HG02840 (cell line): ENCODE results near the gene ANAPC10.
"Not testable (repeated sequence)": the region's sequence is repeated elsewhere in the genome, so short reads cannot be mapped to it uniquely, and the experiment has no call there.

Source experiments
- ATAC-seq: cut with Tn5 transposase; IDR thresholded peaks from one replicate; pipeline ENCODE4 v1.9.1; 2021; ENCODE audit warnings: mild to moderate bottlenecking, moderate library complexity, moderate number of reproducible peaks; ENCODE audit not compliant: unreplicated experiment, low FRiP score

ANAPC10 gene

GRCh38 chr4:145097821-145098674 lies at the start of gene ANAPC10, which contains the start of gene ABCE1:
Gene ANAPC10, minus strand, starts transcription at chr4:145098196. Its CDS starts 2,097 bp downstream, at chr4:145096099.
Gene ABCE1, plus strand, starts transcription at chr4:145098311. Its CDS starts 6,102 bp downstream, at chr4:145104413.
- peak; percentile 84 for ATAC-seq

- not testable (repeated sequence) for ATAC-seq
These were observed 38.2 kb upstream of the ANAPC10 start for GRCh38 chr4:145136219-145136618.

- ATAC-seq = peak; percentile 83
These were observed 34.6 kb upstream of the ANAPC10 start for GRCh38 chr4:145132511-145133098.

- no peak for ATAC-seq
These were observed 33.9 kb upstream of the ANAPC10 start for GRCh38 chr4:145131848-145132247.

- no peak for ATAC-seq
These were observed 32.9 kb upstream of the ANAPC10 start for GRCh38 chr4:145130788-145131399.

- no peak for ATAC-seq
These were observed 32.1 kb upstream of the ANAPC10 start for GRCh38 chr4:145130130-145130529.

GRCh38 chr4:145125396-145125795 lies 27.4 kb upstream of the ANAPC10 start:
- no peak for ATAC-seq

- no peak for ATAC-seq
These were observed 10.1 kb upstream of the ANAPC10 start for GRCh38 chr4:145108128-145108527.

- no peak for ATAC-seq
These were observed 9.1 kb upstream of the ANAPC10 start for GRCh38 chr4:145107126-145107525.

GRCh38 chr4:145103496-145103895 lies 5.5 kb upstream of the ANAPC10 start:
- ATAC-seq = no peak

- ATAC-seq = no peak
These were observed 4.6 kb upstream of the ANAPC10 start for GRCh38 chr4:145102619-145103018.

- no peak for ATAC-seq
These were observed 3.1 kb upstream of the ANAPC10 start for GRCh38 chr4:145101091-145101490.

- ATAC-seq = no peak
These were observed 1.7 kb upstream of the ANAPC10 start for GRCh38 chr4:145099653-145100052.

- peak; percentile 17 for ATAC-seq
These were observed 660 bp upstream of the ANAPC10 start for GRCh38 chr4:145098675-145099037.

- no peak for ATAC-seq
These were observed 620 bp downstream of the ANAPC10 start for GRCh38 chr4:145097331-145097820.

GRCh38 chr4:145093638-145094037 lies 4.4 kb downstream of the ANAPC10 start:
- ATAC-seq = no peak

- ATAC-seq = no peak
These were observed 7.6 kb downstream of the ANAPC10 start for GRCh38 chr4:145090380-145090779.

GRCh38 chr4:145083891-145084605 lies 13.9 kb downstream of the ANAPC10 start:
- ATAC-seq = no peak

- no peak for ATAC-seq
These were observed 16.2 kb downstream of the ANAPC10 start for GRCh38 chr4:145081756-145082155.

- ATAC-seq = no peak
These were observed 21.5 kb downstream of the ANAPC10 start for GRCh38 chr4:145076469-145076855.
